HG02798 (cell line): ENCODE results near the gene MBD5.

Source experiments
- ATAC-seq: cut with Tn5 transposase; IDR thresholded peaks from one replicate; pipeline ENCODE4 v1.9.1; 2021; ENCODE audit warnings: mild to moderate bottlenecking; ENCODE audit not compliant: unreplicated experiment, poor library complexity

Gene MBD5

GRCh38 chr2:148565272-148565894 lies 544.5 kb downstream of the MBD5 start:
- ATAC-seq = no peak
